GM12875 (cell line): ENCODE data around the gene SMIM24.

Experiments used
- H3K4me3 ChIP-seq: one replicate; pipeline ENCODE4 v1.5.1; 2011; ENCODE audit warnings: low read depth, low read length, control low read depth
- CTCF ChIP-seq: IDR thresholded peaks from 2 replicates; pipeline ENCODE4 v1.5.1; 2011; ENCODE audit warnings: low read depth, mild to moderate bottlenecking, control low read depth, inconsistent platforms, low read length, moderate library complexity, borderline replicate concordance; ENCODE audit not compliant: insufficient read depth

SMIM24 gene

GRCh38 chr19:3462991-3463713 lies 17.2 kb downstream of the SMIM24 start:
- no peak for TF ChIP-seq CTCF
- no peak overlapping the region for H3K4me3 ChIP-seq

- H3K4me3 ChIP-seq: no peak overlapping the region
Measured at GRCh38 chr19:3459965-3460582, 20.3 kb downstream of the SMIM24 start.

GRCh38 chr19:3459089-3459881 lies 21.0 kb downstream of the SMIM24 start:
- TF ChIP-seq CTCF: no peak
- no peak overlapping the region for H3K4me3 ChIP-seq

More at GRCh38 chr19:3459965-3460582, 20.3 kb downstream of the SMIM24 start:
- no peak for TF ChIP-seq CTCF

DNA sequence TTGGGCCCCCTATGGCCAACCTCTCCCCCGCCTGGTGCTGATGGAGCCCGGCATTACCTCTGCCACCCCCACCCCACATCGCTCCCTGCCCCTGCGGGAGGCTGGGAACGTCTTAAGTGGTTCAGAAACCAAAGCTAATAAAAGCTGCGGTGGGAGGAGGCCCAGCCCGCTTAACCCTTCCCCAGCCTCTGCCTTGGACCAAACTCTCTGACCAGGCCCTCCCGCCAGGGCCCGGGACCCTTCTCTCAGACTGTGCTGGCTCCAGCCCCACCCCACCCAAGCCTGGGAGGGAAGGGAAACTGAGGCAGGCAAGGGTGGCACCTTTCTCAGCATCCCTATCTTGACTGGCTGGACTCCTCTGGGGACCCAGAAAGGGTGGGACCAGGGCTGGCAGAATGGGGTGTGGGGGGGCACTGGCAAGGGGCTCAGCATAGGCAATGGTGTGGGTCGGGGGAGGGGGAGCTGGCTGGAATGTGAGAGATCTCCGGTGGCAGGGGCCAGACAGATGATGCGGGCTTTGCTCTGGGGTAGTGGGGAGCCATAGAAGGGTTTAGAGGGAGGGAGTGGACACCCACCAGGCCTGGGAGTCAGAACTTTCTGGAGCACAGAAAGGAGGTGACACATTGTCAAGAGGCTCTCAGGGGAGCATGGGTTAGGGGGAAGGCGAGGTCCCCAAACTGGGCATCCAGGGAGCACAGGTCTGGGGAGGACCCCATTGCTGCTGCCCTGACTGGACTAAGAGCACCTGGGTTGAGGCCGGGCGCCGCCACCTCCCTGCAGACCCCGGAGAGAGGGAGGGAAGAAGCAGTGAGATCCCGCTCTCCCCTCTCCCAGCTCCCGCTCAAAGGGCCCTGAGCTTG lies 21.9 kb downstream of the SMIM24 start:
- no peak for TF ChIP-seq CTCF
- no peak overlapping the region for H3K4me3 ChIP-seq

DNA sequence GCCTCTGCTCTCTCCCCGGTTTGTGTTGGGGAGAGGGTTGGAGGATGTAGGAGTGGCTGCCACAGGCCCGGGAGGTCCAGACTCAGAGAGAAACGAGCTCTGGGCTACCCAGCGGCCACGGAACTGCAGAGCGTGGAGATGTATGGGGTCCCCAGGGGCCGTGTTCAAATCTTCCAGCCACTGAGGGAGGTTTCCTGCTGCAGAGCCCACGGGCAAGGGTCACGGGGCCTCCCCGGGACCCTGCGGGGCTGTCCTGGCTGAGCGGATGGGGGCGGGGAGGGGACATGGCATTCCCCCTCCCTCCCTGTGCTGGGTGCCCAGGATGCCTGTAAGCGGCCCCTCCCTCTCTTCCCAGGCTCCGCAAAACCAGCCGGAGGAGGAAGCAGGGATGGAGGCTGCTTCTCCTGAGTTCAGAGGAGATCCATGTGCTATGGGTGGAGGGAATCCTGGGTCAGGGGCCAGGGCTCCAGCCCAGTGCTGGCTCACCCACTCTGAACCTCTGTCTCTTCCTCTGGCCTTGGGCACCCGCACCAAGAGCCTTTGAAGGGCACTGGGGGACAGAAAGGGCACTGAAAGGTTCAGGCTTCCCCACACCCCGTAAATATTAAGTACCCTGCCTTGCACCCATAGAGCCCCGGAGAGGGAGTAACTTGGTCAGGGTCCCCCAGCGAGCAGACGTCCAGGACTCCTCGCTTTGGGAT lies 22.6 kb downstream of the SMIM24 start:
- TF ChIP-seq CTCF: no peak
- H3K4me3 ChIP-seq: no peak overlapping the region

DNA sequence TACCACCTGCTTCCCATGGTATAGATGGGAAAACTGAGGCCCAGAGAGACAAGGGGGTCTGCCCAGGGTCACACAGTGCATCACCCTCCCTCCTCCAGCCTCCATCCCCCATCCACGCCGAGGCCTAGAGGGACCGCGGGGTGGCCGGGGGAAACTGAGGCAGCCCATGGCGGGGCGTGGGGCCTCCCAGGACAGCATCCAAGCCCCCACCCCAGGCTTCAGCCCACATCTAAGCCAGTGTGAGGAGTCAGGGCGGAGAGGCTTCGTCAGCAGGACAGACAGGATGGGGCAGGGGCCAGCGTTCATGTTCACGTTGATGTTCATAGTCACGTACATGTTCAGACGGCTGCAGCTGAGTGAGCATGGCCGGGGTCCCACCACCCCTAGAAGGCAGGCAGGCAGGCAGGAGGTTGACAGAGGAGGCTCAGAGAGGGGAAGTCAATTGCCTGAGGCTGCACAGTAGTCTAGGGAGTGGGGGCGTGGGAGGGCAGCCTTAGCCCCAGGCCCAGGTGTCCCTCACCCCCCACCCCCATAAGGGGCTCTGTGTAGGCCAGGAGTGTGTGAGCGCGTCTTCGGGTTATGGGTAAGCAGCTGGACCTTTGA lies 23.3 kb downstream of the SMIM24 start:
- no peak for TF ChIP-seq CTCF
- H3K4me3 ChIP-seq: no peak overlapping the region
